ENCODE data around the gene TK2. TPM values are rescaled to one million over a fixed set of nuclear protein-coding genes. Genes with fewer than 3 reads are reported as not detected.

Gene TK2
- total and polyA plus RNA-seq, 2 experiments from 2014 or later: 1.8 to 4.2 TPM

DNA sequence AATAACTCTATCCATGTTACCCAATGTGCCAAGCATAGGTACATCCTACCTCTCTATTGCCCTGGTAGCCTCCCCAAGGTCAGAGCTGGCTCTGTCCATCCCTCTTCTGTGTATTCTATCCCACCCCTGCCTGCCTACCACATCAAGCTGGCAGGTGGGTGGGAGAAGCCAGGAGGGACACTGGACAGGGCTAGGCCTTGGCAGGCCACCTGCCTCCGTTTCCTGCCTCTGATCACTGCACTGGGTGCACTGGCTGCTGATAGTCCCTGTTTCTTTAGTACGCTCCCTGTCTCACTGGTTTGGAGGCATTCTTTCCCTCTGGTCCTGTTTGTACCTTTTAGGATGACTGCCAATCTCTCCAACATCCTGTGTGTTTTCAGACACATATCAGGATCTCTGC is 12.7 kb downstream of the TK2 start (continued):
- TF ChIP-seq, protein P1, sequence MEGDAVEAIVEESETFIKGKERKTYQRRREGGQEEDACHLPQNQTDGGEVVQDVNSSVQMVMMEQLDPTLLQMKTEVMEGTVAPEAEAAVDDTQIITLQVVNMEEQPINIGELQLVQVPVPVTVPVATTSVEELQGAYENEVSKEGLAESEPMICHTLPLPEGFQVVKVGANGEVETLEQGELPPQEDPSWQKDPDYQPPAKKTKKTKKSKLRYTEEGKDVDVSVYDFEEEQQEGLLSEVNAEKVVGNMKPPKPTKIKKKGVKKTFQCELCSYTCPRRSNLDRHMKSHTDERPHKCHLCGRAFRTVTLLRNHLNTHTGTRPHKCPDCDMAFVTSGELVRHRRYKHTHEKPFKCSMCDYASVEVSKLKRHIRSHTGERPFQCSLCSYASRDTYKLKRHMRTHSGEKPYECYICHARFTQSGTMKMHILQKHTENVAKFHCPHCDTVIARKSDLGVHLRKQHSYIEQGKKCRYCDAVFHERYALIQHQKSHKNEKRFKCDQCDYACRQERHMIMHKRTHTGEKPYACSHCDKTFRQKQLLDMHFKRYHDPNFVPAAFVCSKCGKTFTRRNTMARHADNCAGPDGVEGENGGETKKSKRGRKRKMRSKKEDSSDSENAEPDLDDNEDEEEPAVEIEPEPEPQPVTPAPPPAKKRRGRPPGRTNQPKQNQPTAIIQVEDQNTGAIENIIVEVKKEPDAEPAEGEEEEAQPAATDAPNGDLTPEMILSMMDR (conservative IDR thresholded peaks at IDR 0.05; ENCODE audit: low read depth in 2 of 2): no peak

DNA sequence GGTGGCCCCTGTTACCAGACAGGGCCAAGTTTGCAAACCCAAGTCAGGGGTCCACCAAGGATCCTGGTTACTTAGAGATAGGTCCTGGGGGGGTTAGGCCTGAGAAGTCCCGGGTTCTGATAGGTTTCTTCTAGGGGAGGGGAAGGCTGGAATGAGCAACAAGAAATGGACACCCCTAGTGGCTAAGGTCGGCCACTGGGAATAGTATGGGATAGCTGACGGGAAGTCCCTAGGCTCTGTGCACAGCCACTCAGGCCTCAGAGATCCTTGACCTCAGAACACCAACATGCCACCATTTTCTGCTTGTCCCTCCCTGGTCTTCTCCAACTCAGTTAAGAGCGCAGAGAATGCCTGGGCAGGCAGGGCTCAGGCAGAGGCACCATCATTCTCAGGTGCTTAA is 13.4 kb downstream of the TK2 start:
- DNase-seq (ENCODE audit: low spot score): peak; percentile 25
- no peak overlapping the region for H3K4me2 ChIP-seq

More for the DNA sequence above, 13.4 kb downstream of the TK2 start:
- no peaks in the 10 kb centered on the region for H3K36me3 ChIP-seq (ENCODE audit: insufficient read depth)
- H4K20me1 ChIP-seq (replicated peaks; ENCODE audit: insufficient read depth): no peaks in the 10 kb centered on the region
- H3K4me3 ChIP-seq: no peak overlapping the region
- no peak overlapping the region for H3K27ac ChIP-seq (ENCODE audit: low read depth)
- no peaks in the 10 kb centered on the region for H3K27me3 ChIP-seq (ENCODE audit: insufficient read depth)
- peak; percentile 78 for ATAC-seq
- no peaks in the 10 kb centered on the region for H3K9me3 Mint-ChIP-seq
- H3K4me3 Mint-ChIP-seq: no peak overlapping the region
- H3K27me3 Mint-ChIP-seq (ENCODE audit: insufficient read depth, low read depth, poor library complexity): no peaks in the 10 kb centered on the region
- TF ChIP-seq, protein P2, sequence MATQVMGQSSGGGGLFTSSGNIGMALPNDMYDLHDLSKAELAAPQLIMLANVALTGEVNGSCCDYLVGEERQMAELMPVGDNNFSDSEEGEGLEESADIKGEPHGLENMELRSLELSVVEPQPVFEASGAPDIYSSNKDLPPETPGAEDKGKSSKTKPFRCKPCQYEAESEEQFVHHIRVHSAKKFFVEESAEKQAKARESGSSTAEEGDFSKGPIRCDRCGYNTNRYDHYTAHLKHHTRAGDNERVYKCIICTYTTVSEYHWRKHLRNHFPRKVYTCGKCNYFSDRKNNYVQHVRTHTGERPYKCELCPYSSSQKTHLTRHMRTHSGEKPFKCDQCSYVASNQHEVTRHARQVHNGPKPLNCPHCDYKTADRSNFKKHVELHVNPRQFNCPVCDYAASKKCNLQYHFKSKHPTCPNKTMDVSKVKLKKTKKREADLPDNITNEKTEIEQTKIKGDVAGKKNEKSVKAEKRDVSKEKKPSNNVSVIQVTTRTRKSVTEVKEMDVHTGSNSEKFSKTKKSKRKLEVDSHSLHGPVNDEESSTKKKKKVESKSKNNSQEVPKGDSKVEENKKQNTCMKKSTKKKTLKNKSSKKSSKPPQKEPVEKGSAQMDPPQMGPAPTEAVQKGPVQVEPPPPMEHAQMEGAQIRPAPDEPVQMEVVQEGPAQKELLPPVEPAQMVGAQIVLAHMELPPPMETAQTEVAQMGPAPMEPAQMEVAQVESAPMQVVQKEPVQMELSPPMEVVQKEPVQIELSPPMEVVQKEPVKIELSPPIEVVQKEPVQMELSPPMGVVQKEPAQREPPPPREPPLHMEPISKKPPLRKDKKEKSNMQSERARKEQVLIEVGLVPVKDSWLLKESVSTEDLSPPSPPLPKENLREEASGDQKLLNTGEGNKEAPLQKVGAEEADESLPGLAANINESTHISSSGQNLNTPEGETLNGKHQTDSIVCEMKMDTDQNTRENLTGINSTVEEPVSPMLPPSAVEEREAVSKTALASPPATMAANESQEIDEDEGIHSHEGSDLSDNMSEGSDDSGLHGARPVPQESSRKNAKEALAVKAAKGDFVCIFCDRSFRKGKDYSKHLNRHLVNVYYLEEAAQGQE (IDR thresholded peaks at IDR 0.05; ENCODE audit: unreplicated experiment): no peak
- TF ChIP-seq, protein P3, sequence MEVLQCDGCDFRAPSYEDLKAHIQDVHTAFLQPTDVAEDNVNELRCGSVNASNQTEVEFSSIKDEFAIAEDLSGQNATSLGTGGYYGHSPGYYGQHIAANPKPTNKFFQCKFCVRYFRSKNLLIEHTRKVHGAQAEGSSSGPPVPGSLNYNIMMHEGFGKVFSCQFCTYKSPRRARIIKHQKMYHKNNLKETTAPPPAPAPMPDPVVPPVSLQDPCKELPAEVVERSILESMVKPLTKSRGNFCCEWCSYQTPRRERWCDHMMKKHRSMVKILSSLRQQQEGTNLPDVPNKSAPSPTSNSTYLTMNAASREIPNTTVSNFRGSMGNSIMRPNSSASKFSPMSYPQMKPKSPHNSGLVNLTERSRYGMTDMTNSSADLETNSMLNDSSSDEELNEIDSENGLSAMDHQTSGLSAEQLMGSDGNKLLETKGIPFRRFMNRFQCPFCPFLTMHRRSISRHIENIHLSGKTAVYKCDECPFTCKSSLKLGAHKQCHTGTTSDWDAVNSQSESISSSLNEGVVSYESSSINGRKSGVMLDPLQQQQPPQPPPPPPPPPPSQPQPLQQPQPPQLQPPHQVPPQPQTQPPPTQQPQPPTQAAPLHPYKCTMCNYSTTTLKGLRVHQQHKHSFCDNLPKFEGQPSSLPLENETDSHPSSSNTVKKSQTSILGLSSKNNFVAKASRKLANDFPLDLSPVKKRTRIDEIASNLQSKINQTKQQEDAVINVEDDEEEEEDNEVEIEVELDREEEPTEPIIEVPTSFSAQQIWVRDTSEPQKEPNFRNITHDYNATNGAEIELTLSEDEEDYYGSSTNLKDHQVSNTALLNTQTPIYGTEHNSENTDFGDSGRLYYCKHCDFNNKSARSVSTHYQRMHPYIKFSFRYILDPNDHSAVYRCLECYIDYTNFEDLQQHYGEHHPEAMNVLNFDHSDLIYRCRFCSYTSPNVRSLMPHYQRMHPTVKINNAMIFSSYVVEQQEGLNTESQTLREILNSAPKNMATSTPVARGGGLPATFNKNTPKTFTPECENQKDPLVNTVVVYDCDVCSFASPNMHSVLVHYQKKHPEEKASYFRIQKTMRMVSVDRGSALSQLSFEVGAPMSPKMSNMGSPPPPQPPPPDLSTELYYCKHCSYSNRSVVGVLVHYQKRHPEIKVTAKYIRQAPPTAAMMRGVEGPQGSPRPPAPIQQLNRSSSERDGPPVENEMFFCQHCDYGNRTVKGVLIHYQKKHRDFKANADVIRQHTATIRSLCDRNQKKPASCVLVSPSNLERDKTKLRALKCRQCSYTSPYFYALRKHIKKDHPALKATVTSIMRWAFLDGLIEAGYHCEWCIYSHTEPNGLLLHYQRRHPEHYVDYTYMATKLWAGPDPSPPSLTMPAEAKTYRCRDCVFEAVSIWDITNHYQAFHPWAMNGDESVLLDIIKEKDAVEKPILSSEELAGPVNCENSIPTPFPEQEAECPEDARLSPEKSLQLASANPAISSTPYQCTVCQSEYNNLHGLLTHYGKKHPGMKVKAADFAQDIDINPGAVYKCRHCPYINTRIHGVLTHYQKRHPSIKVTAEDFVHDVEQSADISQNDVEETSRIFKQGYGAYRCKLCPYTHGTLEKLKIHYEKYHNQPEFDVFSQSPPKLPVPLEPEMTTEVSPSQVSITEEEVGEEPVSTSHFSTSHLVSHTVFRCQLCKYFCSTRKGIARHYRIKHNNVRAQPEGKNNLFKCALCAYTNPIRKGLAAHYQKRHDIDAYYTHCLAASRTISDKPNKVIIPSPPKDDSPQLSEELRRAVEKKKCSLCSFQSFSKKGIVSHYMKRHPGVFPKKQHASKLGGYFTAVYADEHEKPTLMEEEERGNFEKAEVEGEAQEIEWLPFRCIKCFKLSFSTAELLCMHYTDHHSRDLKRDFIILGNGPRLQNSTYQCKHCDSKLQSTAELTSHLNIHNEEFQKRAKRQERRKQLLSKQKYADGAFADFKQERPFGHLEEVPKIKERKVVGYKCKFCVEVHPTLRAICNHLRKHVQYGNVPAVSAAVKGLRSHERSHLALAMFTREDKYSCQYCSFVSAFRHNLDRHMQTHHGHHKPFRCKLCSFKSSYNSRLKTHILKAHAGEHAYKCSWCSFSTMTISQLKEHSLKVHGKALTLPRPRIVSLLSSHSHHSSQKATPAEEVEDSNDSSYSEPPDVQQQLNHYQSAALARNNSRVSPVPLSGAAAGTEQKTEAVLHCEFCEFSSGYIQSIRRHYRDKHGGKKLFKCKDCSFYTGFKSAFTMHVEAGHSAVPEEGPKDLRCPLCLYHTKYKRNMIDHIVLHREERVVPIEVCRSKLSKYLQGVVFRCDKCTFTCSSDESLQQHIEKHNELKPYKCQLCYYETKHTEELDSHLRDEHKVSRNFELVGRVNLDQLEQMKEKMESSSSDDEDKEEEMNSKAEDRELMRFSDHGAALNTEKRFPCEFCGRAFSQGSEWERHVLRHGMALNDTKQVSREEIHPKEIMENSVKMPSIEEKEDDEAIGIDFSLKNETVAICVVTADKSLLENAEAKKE (CRISPR knock-in tag; IDR thresholded peaks at IDR 0.05): no peak
- TF ChIP-seq, protein P1 (conservative IDR thresholded peaks at IDR 0.05; ENCODE audit: low read depth in 2 of 2): peak in 1 of 2 experiments; percentile 12; a peak in 2 of 4 replicates
- H3K27ac Mint-ChIP-seq: no peak overlapping the region
- H3K36me3 Mint-ChIP-seq (ENCODE audit: low read depth): no peaks in the 10 kb centered on the region; the same call in 1 of the 3 replicates
- no peaks in the 10 kb centered on the region for H3F3A ChIP-seq (replicated peaks; ENCODE audit: low read depth)
- H3K79me2 ChIP-seq (replicated peaks; ENCODE audit: insufficient read depth): no peaks in the 10 kb centered on the region
- H3K9me2 ChIP-seq (ENCODE audit: insufficient read depth): no peaks in the 10 kb centered on the region
- peaks cover under 1% of the 10 kb centered on the region for H3K4me1 Mint-ChIP-seq
- H2AFZ ChIP-seq: no peak overlapping the region
- peaks cover 5% of the 10 kb centered on the region for H3K4me1 ChIP-seq (ENCODE audit: insufficient read depth)

All from GM23338 (cell line).